Hematopoietic multipotent progenitor cell treated with erythropoietin and hydrocortisone succinate and interleukin-3 and kit ligand, for 17 days (in vitro differentiated cells): ENCODE measurements around the gene TFDP2.
"Not testable (repeated sequence)": the region's sequence is repeated elsewhere in the genome, so short reads cannot be mapped to it uniquely, and the experiment has no call there.

Experiments
- DNase-seq: peaks from one replicate; pipeline ENCODE4 v3.0.0-alpha.2; 2015; ENCODE audit warnings: low spot score

The TFDP2 gene

DNA sequence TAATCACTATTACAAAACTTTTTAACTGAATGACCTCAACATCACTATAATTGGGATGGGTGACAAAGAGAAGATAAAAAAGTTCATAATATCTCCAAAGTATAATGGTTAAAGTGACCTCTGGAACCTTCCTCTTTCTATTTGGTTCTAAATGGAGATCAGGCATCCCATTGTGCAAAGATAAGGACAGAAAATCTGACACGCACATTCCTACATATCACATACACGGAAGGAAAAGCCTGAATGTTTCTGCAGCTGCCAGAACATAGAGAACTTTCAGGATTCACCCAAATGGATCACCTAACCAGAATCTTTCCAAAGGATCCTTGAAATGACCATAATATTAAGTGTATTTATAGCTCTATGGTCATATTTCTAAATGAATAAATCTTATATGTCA is 128.2 kb downstream of the TFDP2 start:
- DNase-seq = no peak

DNA sequence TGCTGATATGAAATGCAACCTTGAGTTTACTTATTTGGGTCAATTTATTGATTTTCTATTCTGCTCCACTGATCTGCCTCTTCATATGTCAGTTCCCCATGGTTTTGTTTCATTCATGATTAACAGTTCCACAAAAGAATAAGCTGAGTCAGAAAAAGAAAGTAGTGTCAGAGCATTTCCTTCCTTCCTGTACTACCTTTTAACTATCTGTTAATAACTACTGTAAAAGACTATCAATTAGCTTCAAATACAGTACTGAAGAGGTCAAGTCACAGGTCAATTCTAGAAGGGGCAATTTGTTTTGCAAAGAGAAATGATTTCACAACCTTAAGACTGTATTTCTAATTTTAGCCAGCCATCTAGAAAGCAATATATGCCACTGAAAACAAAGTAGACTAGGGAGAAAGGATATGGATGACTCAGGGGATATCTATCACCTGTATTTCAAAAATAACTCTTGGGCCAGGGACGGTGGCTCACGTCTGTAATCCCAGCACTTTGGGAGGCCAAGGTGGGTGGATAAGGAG is 129.5 kb downstream of the TFDP2 start:
- no peak for DNase-seq

DNA sequence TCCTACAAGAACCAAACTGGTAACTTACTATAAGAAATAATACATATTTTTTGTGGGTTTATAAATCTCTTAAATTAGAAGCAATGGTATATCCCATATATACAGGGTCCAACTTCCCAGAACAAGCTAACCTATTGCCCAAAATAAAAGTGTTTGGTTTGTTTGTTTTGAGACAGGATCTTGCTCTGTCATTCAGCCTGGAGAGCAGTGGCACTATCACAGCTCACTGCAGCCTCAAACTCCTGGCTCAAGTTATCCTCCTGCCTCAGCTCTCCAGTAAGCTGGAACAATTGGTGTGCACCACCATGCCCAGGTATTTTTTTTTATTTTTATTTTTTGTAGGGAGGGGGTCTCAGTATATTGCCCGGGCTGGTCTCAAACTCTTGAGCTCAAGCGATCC is 135.4 kb downstream of the TFDP2 start:
- DNase-seq = peak; percentile 57

- DNase-seq = no peak
Observed at GRCh38 chr3:142013326-142013980, 135.9 kb downstream of the TFDP2 start.

DNA sequence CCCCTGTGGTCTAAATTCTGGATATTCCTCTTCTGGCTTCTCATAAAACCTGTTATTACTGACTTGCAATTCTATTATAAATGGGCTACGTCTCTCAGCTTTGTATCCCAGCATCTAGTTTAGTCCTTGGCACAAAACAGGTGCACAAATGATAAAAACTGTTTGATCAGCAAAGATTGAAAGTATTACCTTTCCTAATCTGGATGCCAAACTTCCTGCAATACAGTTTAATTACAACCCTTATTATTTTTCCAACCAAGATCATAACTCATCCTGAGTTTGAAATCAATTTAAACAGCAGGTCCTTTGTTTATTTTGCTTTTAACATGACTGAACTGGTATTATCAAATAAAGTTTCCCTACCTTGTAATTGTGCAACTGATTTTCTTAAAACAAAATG is 140.3 kb downstream of the TFDP2 start:
- DNase-seq = no peak

GRCh38 chr3:142007710-142008399 is 141.5 kb downstream of the TFDP2 start:
- DNase-seq = no peak

DNA sequence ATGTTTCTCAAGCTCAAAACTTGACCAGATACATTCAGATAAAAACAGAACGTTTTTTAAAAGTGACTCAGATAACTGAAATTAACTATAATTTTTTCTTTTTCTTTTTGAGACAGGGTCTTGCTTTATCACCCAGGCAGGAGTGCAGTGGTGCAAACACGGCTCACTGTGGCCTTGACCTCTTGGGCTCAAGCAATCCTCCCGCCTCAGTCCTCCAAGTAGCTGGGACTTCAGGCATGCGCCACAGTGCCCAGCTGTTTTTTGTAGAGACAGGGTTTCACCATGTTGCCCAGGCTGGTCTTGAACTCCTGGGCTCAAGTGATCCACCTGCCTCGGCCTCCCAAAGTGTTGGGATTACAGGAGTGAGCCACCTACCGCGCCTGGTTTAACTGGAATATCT is 144.4 kb downstream of the TFDP2 start:
- not testable (repeated sequence) for DNase-seq

DNA sequence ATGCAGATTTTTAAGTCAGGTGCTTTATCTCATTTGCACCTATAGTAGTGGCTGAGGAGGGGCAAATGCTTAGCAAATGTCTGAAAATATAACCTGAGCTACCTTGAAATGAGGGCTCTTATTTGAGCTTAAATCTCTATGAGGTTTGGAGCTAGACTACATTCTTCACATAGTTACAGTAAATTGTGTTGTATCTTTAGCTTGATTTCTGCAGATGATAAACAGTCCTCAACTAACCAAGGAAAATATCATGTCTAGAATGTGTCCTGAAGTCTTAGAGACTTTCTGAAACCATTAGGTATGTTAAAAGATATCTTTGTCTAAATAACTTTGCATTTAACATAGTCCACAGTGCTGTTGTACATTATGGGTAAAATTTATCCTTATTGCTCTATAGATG is 145.3 kb downstream of the TFDP2 start:
- DNase-seq = no peak

GRCh38 chr3:142003291-142003690 is 146.1 kb downstream of the TFDP2 start:
- DNase-seq = no peak

DNA sequence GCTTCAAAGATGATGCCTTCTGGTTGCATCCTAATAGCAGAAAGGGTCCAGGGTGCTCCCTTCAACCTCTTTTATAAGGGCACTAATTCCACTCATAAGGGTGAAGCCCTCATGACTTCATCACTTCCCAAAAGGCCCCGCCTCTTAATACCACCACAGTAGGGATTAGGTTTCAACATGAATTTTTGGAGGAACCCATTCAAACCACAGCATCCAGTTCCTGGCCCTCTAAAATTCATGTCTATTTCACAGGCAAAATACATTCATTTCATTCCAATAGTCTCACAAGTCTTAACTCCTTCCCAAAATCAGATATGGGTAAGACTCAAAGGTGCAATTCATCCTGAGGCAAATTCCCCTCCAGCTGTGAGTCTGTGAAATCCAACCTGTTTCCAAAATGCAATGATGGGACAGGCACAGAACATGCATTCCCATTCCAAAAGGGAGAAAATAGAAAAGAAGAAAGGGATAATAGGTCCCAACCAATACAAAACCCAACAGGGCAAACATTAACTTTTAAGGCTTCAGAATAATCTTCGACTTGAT is 148.9 kb downstream of the TFDP2 start:
- no peak for DNase-seq

DNA sequence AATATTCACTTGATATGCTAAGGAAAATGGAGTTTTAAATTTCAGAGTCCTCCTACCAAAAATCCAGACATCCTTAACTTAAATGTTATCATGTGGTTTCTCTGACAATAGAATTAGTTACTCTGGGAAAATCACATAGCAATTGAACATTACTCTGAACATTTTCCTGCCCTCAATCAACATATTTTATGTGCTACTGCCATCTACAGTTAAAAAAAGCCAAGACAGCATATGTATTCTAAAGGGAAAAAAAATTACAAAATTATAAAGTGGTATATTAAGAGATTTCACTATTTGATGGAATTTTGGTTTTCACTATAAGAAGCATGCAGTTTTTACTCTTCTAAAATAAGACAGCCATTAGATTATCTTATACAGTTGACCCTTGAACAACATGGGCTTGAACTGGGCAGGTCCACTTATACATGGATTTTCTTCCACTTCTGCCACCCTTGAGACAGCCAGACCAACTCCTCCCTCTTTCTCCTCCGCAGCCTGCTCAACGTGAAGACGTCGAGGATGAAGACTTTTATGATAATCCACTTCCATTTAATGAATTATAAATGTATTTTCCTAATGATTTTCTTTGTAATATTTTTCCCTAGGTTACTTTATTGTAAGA is 150.6 kb downstream of the TFDP2 start:
- DNase-seq = no peak

DNA sequence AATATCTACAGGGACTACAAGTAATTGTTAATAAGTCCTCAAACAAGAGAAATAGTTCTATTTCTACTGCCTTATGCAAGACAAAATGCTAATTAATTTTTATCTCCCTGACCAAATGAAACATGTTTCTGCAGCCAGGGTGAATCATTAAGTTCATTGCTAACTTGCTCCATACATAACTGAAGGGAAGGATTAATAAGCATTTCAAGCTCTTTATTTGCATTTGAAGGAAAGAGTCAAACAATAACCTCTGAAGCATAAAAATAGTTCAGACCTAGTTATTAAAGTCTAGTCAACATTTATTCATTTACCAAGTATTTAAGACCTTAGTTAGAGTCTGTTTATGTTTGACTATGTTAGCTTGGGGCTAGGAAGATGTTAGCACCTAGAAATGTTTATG is 152.9 kb downstream of the TFDP2 start:
- no peak for DNase-seq

GRCh38 chr3:141994856-141995255 is 154.5 kb downstream of the TFDP2 start:
- no peak for DNase-seq

DNA sequence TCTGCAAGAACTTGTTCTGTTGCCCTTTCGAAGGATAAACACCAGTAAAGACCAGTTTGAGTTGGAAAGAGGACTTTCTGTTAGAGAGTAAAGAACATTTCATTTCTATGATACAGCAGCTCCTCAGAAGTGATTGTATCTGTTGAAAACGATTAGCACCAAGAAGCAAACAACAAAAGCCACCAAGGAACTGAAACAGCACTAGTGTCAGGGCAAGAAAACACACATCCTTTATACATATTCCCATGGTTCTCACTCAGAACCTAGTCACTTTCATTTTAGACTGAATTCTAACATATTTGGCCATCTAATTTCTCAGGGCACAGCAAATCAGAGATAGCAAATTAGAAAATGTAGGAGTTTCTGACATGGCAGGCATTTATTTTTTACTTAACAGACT is 156.8 kb downstream of the TFDP2 start:
- DNase-seq = no peak

GRCh38 chr3:141986548-141987107 is 162.7 kb downstream of the TFDP2 start:
- DNase-seq = no peak

GRCh38 chr3:141981084-141981483 is 168.3 kb downstream of the TFDP2 start:
- DNase-seq = no peak

DNA sequence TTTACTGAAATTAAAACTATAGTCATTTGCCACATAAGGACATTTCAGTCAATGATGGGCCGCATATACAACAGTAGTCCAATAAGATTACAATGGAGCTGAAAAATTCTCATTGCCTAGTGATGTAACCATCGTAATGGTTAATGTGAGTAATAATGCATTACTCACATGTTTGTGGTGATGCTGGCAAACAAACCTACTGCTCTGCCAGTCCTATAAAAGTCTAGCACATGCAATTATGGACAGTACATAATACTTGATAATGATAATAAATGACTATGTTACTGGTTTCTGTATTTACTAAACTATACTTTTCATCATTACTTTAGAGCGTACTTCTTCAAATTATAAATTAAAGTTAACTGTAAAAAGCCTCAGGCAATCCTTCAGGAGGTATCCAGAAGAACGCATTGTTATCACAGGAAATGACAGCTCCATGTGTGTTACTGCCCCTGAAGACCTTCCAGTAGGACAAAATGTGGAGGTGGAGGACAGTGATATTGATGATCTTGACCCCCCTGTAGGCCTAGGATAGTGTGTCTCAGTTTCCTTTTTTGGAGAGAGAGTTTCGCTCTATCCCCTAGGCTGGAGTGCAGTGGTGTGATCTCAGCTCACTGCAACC is 170.2 kb downstream of the TFDP2 start:
- no peak for DNase-seq

DNA sequence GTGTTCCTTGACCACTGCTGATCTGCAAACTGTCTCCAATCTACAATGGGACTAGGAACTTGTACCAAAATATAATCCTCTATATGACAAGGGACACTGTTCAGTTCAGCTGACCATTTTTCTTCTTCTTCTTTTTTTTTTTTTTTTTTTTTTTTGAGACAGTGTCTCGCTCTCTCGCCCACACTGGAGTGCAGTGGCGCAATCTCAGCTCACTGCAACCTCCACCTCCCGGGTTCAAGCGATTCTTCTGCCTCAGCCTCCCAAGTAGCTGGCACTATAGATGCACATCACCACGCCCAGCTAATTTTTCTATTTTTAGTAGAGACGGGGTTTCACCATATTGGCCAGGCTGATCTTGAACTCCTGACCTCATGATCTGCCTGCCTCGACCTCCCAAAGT is 174.6 kb downstream of the TFDP2 start:
- not testable (repeated sequence) for DNase-seq

- DNase-seq = no peak
Observed at GRCh38 chr3:141972399-141972798, 176.9 kb downstream of the TFDP2 start.

GRCh38 chr3:141971571-141971970 is 177.8 kb downstream of the TFDP2 start:
- DNase-seq = no peak

DNA sequence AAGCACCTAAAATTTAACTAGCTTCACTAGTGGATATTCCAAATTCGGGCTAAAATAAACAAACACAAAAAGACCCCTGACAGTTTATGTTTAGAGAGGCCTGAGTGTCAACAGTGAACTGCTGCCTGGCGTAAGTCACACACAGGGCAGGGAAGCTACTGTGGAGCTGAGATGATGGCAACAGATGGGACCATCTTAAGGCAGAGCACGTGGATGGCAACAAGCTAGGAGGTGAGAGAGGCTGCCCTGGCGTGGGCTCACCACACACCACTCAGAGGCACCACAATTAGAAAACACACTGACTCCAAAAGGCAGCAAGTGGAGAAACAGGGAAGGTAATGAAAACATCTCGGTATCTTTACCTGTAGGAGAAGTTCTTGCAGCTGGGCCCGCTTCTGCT is 179.6 kb downstream of the TFDP2 start:
- DNase-seq = no peak

- no peak for DNase-seq
Observed at GRCh38 chr3:141965471-141965870, 183.9 kb downstream of the TFDP2 start.
